Effector memory CD8-positive, alpha-beta T cell (primary cell): Measurements from ENCODE around the gene CST2.
"Not testable (repeated sequence)": the region's sequence is repeated elsewhere in the genome, so short reads cannot be mapped to it uniquely, and the experiment has no call there.

Source experiments
- ATAC-seq: fragments of 150-1000 bp; cut with Tn5 transposase; replicated peaks from 2 replicates; pipeline ENCODE4 v1.10.0; 2021; ENCODE audit warnings: mild to moderate bottlenecking, moderate library complexity
- DNase-seq, 3 experiments: peaks; one replicate each; pipeline ENCODE4 v3.0.0; 2021
- H3K27ac Mint-ChIP-seq, 2 donors: one replicate each; pipeline ENCODE4 v1.8.0; 2022; ENCODE audit warnings: mild to moderate bottlenecking in 2 of 2, mixed read lengths in 2 of 2, moderate library complexity in 2 of 2
- H3K27me3 Mint-ChIP-seq, 2 donors: one replicate each; pipeline ENCODE4 v1.8.0; 2022; ENCODE audit warnings: mixed read lengths in 2 of 2
- H3K36me3 Mint-ChIP-seq: one replicate; pipeline ENCODE4 v1.8.0; 2022; ENCODE audit warnings: mild to moderate bottlenecking, moderate library complexity, mixed read lengths; ENCODE audit not compliant: insufficient read depth
- H3K4me1 Mint-ChIP-seq, 2 donors: one replicate each; pipeline ENCODE4 v1.8.0; 2022; ENCODE audit warnings: low read depth in 2 of 2, mixed read lengths in 2 of 2
- H3K4me3 Mint-ChIP-seq, 2 donors: one replicate each; pipeline ENCODE4 v1.8.0; 2022; ENCODE audit warnings: mild to moderate bottlenecking in 2 of 2, mixed read lengths in 2 of 2, moderate library complexity in 2 of 2
- H3K9me3 Mint-ChIP-seq, 2 donors: one replicate each; pipeline ENCODE4 v1.8.0; 2022; ENCODE audit warnings: mixed read lengths in 2 of 2

Gene CST2

DNA sequence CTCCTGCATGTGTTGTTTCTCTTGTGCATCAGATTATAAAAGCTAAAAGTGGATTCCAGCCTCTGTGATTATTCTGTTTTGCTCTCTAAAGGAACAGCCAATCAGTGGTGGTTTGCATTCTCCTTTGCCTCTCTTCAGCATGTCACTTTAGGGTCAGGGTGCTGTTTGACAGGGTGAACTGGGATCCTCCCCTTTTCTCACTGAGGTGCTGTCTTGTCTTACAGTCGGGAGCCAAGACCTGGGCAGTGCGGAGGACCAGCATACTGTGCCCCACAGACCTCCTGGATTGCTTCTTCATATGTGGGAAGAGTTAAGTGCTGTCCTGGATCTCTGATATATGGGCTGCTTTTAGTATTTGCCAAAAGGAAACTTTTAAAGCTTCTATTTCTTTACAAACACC, 15.2 kb upstream of the CST2 start:
- Mint-ChIP-seq H3K27ac (no peak overlapping the region), H3K36me3 (no peaks in the 10 kb centered on the region), H3K4me3 (no peak overlapping the region), H3K27me3 (peaks cover 30 to 77% of the 10 kb centered on the region in 2 donors), H3K4me1 (no peaks in the 10 kb centered on the region), H3K9me3 (no peaks in the 10 kb centered on the region)
- ATAC-seq: no peak
- no peak for DNase-seq

- no peak for ATAC-seq
- Mint-ChIP-seq H3K4me1 (peaks cover 3 to 4% of the 10 kb centered on the region in 2 donors), H3K27ac (no peak overlapping the region), H3K4me3 (no peak overlapping the region), H3K27me3 (peaks cover 50 to 83% of the 10 kb centered on the region in 2 donors), H3K9me3 (no peaks in the 10 kb centered on the region), H3K36me3 (no peaks in the 10 kb centered on the region)
- DNase-seq: no peak
These were observed 9.2 kb upstream of the CST2 start for GRCh38 chr20:23835716-23836115.

- H3K36me3 Mint-ChIP-seq: no peaks in the 10 kb centered on the region
- no peaks in the 10 kb centered on the region for H3K9me3 Mint-ChIP-seq
- peaks cover 45 to 89% of the 10 kb centered on the region in 2 donors for H3K27me3 Mint-ChIP-seq
- peaks cover 3 to 4% of the 10 kb centered on the region in 2 donors for H3K4me1 Mint-ChIP-seq
- ATAC-seq: no peak
- H3K27ac Mint-ChIP-seq: no peak overlapping the region
- H3K4me3 Mint-ChIP-seq: no peak overlapping the region
- DNase-seq: no peak
These were observed 6.4 kb upstream of the CST2 start for GRCh38 chr20:23832775-23833513.

- H3K4me1 Mint-ChIP-seq, H3K4me3 Mint-ChIP-seq, H3K27ac Mint-ChIP-seq, ATAC-seq, H3K36me3 Mint-ChIP-seq, DNase-seq, H3K9me3 Mint-ChIP-seq: not testable (repeated sequence)
- H3K27me3 Mint-ChIP-seq: peaks cover 50 to 89% of the 10 kb centered on the region in 2 donors
These were observed 5.4 kb upstream of the CST2 start for GRCh38 chr20:23831961-23832360.

DNA sequence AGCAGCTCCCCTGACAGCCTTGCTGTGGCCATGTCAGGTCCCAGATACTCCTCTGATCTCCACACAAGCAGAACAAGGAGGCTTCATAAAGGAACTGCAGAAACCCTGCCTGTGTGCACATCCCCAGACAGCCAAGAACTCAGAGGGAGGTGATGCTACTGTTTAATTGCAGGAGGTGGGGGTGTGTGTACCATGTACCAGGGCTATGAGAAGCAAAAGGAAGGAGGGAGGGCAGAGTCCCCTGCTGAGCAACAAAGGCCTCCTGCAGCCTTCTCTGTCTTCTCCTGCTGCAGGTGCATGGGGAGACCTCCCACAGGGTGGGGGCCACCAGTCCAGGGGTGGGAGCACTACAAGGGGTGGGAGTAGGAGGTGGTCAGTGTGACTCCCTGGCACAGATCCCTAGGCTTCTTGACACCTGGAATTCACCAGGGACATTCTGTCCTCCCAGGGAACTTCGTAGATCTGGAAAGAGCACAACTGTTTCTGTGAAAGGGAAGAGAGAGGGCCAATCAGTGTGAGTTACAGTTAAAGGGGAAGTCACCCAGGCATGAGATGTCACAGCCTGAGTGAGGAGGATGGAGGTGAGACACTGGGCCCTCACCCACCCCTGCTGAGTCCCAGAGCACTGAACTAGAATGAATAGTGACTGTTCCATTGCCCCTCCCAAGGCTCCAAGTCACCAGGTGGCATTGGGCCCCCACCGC, 2.8 kb downstream of the CST2 start:
- DNase-seq: no peak
- Mint-ChIP-seq H3K9me3 (no peaks in the 10 kb centered on the region), H3K27ac (no peak overlapping the region), H3K36me3 (no peaks in the 10 kb centered on the region), H3K27me3 (peaks cover 19 to 75% of the 10 kb centered on the region in 2 donors), H3K4me1 (no peaks in the 10 kb centered on the region), H3K4me3 (no peak overlapping the region)
- no peak for ATAC-seq

DNA sequence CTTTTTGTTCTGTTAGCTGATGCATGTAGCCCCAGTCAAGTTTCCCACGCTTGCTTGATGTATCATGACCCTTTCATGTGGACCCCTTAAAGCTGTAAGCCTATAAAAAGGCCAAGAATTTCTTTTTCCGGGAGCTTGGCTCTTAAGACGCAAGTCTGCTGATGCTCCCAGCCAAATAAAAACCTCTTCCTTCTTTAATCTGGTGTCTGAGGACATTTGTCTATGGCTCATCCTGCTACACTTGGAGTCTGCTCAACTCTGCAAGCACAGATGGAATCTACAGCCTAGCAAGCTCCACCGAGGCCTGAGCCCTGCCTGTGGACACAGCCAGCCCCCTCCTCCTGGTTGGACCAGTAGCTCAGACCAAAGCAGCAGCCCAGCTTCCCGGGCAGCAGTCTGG, 3.4 kb downstream of the CST2 start:
- DNase-seq (no peak), ATAC-seq (no peak)
- H3K4me3 Mint-ChIP-seq: no peak overlapping the region
- H3K36me3 Mint-ChIP-seq: no peaks in the 10 kb centered on the region
- no peaks in the 10 kb centered on the region for H3K9me3 Mint-ChIP-seq
- H3K4me1 Mint-ChIP-seq: no peaks in the 10 kb centered on the region
- no peak overlapping the region for H3K27ac Mint-ChIP-seq
- peaks cover 17 to 68% of the 10 kb centered on the region in 2 donors for H3K27me3 Mint-ChIP-seq

DNA sequence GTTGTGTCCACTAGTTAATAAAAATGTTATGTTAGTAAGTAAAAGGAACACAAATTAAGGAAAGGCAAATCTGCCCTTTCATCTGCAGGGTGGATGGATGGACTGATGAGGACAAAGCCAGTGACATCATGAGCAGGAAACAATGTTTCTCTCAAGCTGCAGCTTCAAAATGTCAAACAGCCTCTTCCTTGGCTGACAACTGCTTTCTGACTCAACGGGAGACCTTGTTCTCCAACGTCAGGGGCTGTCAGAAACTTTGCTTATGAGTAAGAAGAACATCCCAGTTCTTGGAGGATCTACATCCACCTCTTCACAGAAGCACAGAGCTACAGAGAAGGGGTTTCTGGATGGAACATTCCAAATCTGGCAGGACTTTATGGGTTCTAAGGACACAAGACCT, 6.0 kb downstream of the CST2 start:
- peaks cover 6 to 43% of the 10 kb centered on the region in 2 donors for H3K27me3 Mint-ChIP-seq
- DNase-seq (no peak), ATAC-seq (no peak)
- H3K9me3 Mint-ChIP-seq: no peaks in the 10 kb centered on the region
- no peak overlapping the region for H3K27ac Mint-ChIP-seq
- H3K4me3 Mint-ChIP-seq: no peak overlapping the region
- no peaks in the 10 kb centered on the region for H3K4me1 Mint-ChIP-seq
- no peaks in the 10 kb centered on the region for H3K36me3 Mint-ChIP-seq

DNA sequence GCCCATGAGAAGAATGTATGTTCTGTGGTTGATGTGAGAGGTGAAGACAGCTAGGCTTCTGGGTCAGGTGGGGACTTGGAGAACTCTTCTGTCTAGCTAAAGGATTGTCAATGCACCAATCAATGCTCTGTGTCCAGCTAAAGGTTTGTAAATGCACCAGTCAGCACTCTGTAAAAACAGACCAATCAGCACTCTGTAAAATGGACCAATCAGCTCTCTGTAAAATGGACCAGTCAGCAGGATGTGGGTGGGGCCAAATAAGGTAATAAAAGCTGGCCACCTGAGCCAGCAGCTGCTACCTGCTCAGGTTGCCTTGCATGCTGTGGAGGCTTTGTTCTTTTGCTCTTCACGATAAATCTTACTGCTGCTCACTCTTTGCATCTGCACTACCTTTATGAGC, 15.0 kb downstream of the CST2 start:
- H3K36me3 Mint-ChIP-seq, H3K4me1 Mint-ChIP-seq, DNase-seq, H3K9me3 Mint-ChIP-seq, H3K27ac Mint-ChIP-seq, ATAC-seq, H3K4me3 Mint-ChIP-seq: not testable (repeated sequence)
- peaks cover 34 to 38% of the 10 kb centered on the region in 2 donors for H3K27me3 Mint-ChIP-seq

DNA sequence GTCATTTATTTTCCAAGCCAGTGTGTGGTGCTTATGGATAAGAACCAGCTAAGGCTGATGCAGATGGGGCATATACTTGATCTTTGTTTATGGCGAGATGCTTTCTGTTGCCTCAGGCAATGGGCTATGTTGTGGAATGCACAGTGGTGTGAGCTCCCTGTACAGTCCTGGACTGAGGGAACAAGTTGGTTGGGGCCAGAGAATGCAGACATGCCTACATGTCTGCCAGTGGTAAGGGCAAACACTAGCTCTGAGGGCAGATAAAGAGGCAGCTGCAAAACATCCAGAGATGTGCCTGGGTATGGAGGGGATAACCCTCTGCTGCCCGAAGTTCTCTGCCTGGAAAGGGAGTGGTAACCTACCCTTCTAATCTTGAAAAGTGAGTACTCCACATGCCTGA, 16.2 kb downstream of the CST2 start:
- ATAC-seq, DNase-seq, H3K9me3 Mint-ChIP-seq, H3K27ac Mint-ChIP-seq, H3K4me3 Mint-ChIP-seq, H3K36me3 Mint-ChIP-seq, H3K4me1 Mint-ChIP-seq: not testable (repeated sequence)
- H3K27me3 Mint-ChIP-seq: peaks cover 34 to 38% of the 10 kb centered on the region in 2 donors

GRCh38 chr20:23800865-23801264, 25.7 kb downstream of the CST2 start:
- H3K4me3 Mint-ChIP-seq: no peak overlapping the region
- H3K27ac Mint-ChIP-seq: no peak overlapping the region
- peaks cover 12 to 17% of the 10 kb centered on the region in 2 donors for H3K27me3 Mint-ChIP-seq
- no peaks in the 10 kb centered on the region for H3K36me3 Mint-ChIP-seq
- DNase-seq (no peak), ATAC-seq (no peak)
- no peaks in the 10 kb centered on the region for H3K9me3 Mint-ChIP-seq
- no peaks in the 10 kb centered on the region for H3K4me1 Mint-ChIP-seq

DNA sequence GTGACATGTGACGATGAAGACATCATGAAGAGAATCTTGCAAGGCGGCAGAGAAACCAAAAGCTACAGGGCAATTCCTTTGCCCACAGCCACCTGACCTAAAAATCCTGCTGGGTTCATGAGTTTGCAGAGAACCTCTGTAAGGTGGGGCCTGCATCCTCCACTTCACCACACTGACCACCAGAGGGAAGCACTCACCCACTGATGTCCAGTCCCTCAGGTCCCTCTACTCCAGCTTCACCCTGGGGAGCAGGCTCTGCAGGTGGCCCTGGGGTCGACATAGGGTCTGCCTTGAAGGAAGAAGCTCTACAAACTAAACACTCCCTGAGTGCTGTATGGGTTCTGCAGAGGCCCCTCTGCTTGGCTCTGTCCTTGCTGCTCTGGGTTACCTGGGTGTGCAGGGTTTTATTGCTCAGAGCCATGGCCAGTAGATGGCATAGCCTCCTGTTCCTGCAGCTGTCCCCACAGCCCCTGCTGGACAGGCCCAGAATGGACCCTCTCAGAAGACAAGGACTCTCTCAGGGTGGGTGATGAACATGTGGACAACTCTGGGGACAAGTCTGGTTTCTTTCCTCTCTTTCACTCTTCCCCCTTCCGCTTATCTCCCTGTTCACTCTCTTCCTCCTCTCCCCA, 27.2 kb downstream of the CST2 start:
- ATAC-seq, H3K4me1 Mint-ChIP-seq: not testable (repeated sequence)

DNA sequence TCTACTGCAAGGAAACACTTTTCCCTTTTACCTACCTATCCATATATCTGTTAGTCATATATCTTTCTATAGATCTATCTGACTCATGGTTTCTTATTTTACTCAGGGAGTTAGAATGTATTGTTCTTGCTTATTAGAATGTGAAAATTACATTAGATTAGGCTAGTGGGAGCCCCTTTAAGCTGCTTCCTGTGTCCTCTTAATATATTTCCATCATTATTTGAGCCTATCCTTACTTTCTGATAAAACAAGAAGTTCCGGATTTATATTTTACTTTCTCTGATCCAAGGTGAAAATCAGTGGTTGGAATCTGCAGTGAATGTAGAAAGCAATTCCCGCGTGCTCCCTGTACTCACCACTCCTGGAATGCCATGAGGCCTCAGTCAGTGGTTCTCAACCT, 31.0 kb downstream of the CST2 start:
- ATAC-seq: no peak
- no peaks in the 10 kb centered on the region for H3K36me3 Mint-ChIP-seq
- H3K9me3 Mint-ChIP-seq: no peaks in the 10 kb centered on the region
- no peak overlapping the region for H3K27ac Mint-ChIP-seq
- no peak for DNase-seq
- H3K4me1 Mint-ChIP-seq: no peaks in the 10 kb centered on the region
- H3K4me3 Mint-ChIP-seq: no peak overlapping the region
- peaks cover 20 to 27% of the 10 kb centered on the region in 2 donors for H3K27me3 Mint-ChIP-seq

More for the DNA sequence above, 27.2 kb downstream of the CST2 start:
- H3K36me3 Mint-ChIP-seq, H3K9me3 Mint-ChIP-seq, H3K27ac Mint-ChIP-seq, H3K4me3 Mint-ChIP-seq: not testable (repeated sequence)
- H3K27me3 Mint-ChIP-seq: peaks cover 12 to 17% of the 10 kb centered on the region in 2 donors
- DNase-seq: peak in 1 of 3 experiments; percentile 12

GRCh38 chr20:23794841-23795240, 31.7 kb downstream of the CST2 start:
- no peak overlapping the region for H3K4me3 Mint-ChIP-seq
- H3K36me3 Mint-ChIP-seq: no peaks in the 10 kb centered on the region
- no peaks in the 10 kb centered on the region for H3K9me3 Mint-ChIP-seq
- ATAC-seq: no peak
- no peaks in the 10 kb centered on the region for H3K4me1 Mint-ChIP-seq
- H3K27me3 Mint-ChIP-seq: peaks cover 27 to 29% of the 10 kb centered on the region in 2 donors
- H3K27ac Mint-ChIP-seq: no peak overlapping the region
- DNase-seq: no peak

DNA sequence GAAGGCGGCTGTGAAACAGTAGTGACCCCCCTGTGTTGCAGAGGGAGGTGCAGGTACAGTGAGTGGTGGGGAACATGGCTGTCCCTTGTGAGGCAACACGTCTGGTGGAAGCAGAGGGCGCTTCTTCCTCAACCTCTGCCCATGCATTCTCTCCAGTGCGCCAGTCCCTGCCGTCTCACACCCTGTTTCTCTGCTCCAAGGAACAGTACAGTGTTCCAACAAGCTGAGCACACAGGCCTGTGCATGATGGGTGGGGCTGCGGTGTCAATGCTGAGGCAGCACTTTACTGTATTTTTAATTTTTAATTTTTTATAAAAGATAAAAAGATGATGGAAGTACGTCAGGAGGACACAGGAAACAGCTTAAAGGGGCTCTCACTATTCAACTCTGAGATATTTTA, 32.5 kb downstream of the CST2 start:
- DNase-seq (no peak), ATAC-seq (no peak)
- Mint-ChIP-seq H3K9me3 (no peaks in the 10 kb centered on the region), H3K27ac (no peak overlapping the region), H3K4me1 (no peaks in the 10 kb centered on the region), H3K4me3 (no peak overlapping the region), H3K27me3 (peaks cover 35 to 37% of the 10 kb centered on the region in 2 donors), H3K36me3 (no peaks in the 10 kb centered on the region)
